Amniotic stem cell (primary cell): ENCODE results near the gene PRPH.
"Not testable (repeated sequence)": the region's sequence is repeated elsewhere in the genome, so short reads cannot be mapped to it uniquely, and the experiment has no call there.

Experiments
- DNase-seq: peaks from one replicate; lab custom pipeline; 2025; lab: John Stamatoyannopoulos, UW

The PRPH gene

DNA sequence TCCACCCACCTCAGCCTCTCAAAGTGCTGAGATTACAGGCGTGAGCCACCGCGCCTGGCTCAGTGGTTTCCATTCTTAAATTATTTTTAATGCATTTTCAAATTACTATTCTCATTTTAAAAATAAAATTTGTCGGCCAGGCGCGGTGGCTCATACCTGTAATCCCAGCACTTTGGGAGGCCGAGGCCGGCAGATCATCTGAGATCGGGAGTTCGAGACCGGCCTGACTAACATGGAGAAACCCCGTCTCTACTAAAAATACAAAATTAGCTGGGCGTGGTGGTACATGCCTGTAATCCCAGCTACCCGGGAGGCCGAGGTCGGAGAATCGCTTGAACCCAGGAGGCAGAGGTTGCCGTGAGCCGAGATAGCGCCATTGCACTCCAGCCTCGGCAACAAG, 38.8 kb downstream of the PRPH start:
- not testable (repeated sequence) for DNase-seq

DNA sequence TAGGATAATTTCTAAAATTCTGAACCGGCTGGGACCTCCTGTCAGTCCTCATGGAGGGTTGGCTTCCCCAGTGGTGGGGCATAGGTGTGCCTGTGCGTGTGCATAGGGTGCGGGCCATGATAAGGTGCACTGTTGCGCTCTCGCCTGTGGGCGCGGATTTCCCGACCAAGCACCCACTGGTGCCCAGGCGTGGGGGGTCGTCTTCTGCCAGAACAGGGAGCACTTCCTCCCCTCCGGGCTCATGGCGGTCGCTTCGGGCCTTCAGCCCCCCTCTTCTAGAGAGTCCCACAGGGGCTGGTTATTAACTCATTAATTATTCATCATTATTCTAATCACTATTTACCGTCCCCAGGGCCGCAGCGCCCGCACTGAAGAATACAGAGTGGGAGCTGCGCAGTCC, 39.3 kb downstream of the PRPH start:
- no peak for DNase-seq

DNA sequence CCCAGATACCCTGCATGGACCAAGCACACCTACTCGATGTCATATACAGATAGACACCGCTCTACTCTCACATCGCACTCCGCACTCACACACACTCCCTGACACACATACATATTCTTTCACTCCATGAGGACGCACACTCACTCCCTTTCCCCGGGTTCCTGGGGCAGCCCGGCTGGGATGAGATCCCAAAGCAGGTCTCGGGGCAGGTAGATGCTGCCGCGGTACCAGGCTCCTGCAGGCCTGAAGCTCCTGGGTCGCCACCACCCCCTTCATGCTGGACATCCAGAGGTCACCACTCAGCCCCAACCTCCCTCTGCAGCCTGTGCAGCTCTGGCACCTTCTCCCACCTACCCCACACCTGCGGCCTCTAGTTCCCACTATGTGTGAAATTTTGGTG, 39.7 kb downstream of the PRPH start:
- no peak for DNase-seq

DNA sequence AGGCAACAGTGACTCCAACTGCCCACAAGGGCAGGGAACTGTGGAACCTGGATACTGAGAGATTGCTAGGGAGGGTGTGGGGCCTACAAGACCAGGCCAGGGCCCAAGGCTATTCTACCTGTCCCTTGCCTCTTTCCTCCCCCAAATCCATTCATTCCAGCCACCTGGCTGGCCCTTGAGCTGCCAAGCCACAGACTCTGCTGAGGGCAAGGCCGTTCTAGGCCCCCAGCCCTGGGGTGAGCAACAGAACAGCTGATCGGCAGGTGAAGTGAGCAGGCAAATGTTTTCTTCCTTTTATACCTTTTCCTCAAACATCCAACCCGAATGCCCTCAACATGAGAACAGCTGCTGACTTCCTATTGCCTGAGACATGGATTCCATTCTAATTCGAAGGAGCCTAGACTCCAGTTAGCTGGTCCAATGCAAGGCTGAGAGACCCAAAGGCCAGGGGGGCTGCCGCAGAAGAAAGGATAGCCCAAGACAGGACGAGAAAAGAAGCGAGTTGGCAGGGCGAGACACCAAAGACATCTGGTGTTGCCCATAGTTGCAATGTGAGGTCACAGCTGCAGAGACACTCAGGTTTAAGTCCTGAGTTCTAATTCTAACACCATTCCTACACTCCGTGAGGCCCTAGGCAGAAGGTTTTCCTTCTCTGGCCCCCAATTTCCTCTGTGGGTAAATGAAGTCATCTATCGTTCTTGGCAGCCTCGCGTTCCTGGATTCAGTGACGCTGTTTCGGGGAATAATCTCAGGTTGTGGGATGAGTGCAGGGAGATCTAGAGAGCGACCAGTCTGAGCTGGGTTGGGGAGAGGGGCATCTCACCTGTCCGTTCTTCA, 40.4 kb downstream of the PRPH start:
- DNase-seq, result no peak

DNA sequence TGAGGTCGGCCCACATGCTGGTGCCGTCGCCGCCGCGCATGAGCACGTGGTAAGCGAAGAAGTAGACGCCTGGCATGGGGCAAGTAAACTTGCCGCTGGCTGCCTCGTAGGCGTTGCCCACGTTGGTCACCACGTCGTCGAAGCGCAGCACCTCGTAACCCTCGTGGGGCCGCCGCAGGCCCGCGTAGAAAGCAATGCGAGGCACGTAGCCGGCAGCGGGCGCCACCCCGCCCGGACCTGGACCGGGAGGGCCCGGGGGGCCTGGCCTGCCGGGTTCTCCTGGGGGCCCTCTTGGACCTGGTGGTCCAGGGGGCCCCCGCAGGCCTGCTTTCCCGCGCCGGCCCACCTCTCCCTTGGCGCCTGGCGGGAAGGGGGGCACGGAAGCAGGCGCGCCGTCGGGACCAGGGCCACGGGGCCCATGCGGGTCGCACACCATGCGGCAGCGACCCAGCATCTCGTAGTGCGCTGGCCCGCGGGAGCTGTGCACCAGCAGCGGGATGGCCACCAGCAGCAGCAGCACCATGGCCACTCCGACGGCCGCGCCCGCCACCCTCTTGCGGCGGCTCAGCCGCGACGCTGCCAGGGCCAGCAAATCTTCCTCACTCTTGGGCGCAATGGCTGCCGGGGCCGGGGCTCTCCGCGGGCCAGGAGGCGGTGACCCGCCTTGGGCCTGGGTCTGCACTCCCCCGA, 41.2 kb downstream of the PRPH start:
- no peak for DNase-seq

DNA sequence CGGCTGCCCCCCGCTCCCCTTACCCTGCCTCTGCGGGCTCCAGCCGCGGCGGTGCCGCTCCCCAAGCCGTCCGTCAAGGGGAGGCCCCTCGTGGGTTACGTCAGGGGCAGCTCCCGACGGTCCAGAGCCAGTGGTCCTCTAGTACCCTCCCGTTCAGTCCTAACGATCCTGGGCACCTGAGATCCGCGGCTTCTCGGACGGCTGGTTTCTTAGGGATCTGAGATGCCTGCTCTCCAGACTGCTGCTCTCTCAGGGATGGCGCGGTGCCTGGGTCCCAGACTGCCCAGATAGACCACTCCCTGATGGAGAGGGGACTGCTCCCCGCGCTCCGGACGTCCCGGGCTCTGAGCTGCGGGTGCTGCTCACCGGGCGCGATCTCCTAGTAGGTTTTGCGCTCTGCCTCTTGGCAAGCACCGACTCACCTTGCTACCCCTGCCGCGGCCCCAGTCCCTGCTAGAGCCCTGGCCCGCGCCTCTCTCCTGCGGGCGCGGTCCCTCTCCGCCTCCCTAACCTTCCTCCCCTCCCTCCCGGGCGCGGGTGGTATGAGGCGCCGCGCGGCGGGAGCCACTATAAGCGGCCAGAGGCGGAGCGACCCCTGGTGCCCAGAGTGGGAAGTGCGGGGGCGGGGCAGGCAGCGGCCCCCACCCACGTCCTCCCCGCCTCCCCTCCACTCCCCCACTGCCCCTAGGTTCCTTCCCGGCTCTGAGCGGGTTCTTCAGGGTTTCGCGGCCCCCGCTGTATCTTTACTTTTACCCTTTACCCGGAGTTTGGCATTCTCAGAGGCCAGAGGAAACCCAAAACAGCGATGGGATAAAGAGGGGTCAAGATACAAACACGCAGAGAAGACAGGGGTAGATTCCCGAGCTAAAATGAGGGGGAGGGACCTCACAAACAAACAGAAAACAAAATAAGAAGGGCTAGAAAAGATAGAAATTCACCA, 42.0 kb downstream of the PRPH start, which contains the start of gene C1QL4:
C1QL4 (minus strand) TSS at position 544 of the 940 bp plus-strand sequence. CDS start 711 bp downstream, outside the sequence.
- DNase-seq, result peak; percentile 28

DNA sequence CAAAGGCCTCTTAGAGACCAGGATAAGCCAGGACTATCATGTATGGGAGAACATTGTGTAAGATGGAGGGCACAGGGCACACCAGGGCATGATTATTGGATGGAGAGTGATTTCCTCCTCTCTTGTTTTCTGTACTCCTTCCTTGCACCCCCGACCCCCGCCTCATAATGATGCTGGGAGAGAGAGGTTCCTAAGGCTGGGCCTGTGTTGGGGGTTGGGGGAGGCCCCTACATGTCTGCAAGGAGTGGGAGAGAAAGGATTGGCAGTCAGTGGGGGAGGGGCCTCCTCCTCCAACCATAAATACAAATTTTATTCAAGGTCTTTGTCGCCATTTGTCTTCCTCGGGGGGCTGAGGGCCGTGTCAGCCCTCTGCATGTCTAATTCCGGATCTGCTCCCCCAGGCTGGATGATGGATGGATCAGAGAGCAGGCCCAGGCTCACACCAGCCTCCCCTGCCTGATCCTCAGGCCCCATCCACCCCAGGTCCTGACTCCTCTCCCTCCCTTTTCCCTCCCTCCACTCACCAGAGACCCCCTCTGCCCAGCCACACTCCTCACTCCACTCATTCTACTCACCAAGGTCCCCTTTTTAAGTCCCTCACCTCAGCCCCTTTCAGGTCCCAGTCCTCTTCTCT, 44.0 kb downstream of the PRPH start:
- DNase-seq, result no peak

DNA sequence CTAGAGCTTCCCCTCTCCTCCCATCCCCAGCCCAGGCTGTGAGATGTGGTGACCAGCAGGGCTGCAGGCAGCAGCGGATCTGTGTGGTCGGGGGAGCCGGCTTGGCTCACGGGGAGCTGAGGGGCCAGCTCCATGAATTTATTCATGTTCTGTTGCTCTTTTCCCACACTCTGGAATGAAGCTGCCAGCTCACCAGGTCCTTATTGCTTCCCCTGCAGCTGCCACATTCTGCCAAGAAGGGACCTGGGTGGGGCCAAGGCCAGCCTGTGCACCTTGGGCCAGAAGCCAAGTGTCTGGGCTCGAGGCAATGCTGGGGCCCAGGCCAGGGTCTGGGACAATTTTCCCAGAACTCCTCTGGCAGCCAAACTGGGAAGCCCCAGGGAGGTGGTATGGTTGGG, 44.5 kb downstream of the PRPH start:
- DNase-seq, result no peak

DNA sequence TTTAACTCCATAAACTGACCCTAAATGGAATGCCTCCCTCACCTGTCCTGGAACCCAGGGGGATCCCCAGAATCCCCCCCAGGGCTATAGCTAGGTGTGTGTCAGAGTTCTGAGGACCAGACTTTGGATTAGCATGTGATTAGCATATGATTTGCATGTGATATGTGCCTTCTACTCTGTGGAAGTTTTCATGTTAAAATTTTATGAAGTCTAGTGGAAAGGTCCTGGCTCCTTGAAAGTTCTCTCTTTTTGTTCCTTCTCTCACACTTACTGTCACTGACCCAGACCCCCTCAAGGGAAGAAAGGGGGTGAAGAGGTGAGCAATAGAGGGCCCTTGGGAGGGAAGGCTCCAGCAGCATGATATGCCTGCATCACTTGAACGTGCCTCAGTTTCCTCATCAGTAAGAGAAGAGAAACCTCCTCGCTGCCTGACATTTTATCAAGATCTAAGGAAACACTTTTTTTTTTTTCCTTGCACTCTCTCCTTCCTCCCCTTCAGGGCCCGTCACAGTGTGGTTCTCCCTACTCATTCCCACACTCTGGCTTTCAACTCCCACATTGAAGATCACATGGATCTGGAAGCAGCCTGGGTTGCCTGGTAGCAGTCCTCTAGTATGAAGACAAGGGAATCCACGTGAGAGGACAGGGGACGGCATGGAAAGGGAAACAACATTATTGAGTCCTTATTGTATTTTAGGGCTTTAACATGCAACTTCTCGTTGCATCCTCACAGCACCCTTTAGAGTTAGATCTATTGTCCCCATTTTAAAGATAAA, 45.3 kb downstream of the PRPH start:
- DNase-seq, result no peak

DNA sequence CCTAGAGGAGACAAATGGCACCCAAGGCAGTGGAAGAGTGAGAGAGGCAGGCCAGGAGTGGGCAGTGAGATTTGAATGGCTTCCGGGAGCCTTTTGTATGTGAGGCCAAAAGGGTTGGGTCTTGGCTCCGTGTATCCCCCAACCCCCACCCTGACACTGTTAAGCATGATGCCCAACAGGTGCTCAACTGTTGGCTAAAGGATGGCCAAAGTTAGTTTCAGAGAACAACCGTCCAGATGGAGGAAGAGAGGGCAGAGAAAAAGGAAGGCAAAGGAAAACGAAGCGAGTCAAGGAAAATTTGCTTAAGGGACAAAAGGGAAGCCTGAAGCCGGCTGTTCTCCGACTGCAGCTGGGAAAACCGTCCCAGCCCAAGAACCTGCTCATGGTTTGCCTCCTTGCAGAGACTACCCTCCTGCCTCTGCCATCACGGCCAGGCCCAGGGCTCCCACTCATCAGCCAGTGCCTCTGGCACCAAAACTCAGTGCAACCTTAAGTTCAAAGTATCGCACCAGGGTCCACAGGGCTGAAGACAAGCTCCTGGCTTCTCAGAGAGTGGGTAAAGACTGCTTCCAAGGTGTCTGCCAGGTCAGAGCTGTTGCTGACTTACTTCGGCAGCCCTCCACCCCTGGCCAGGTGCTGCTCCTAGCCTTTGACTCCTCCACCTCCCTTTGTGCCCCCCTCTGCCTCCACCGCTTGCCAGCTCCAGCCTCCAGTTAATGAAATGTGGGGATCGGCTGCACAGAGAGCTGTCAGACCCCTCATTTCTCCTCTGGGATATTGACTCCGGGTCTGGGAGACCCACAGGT, 46.2 kb downstream of the PRPH start:
- DNase-seq, result no peak

DNA sequence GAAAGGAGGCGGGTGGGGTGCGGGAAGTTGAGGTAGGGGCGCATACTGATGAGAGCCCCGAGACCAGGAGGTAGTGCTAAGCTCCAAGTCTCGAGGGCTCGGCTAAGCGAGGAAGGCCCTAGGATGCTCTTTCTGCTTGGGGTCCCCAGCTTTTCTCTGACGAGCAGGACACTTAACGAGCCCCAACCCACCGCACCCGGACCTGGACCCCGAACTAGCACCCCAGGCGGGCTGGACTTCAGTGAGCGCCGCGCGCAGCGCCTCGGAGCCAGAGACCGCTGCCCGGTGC, 46.8 kb downstream of the PRPH start:
- no peak for DNase-seq

DNA sequence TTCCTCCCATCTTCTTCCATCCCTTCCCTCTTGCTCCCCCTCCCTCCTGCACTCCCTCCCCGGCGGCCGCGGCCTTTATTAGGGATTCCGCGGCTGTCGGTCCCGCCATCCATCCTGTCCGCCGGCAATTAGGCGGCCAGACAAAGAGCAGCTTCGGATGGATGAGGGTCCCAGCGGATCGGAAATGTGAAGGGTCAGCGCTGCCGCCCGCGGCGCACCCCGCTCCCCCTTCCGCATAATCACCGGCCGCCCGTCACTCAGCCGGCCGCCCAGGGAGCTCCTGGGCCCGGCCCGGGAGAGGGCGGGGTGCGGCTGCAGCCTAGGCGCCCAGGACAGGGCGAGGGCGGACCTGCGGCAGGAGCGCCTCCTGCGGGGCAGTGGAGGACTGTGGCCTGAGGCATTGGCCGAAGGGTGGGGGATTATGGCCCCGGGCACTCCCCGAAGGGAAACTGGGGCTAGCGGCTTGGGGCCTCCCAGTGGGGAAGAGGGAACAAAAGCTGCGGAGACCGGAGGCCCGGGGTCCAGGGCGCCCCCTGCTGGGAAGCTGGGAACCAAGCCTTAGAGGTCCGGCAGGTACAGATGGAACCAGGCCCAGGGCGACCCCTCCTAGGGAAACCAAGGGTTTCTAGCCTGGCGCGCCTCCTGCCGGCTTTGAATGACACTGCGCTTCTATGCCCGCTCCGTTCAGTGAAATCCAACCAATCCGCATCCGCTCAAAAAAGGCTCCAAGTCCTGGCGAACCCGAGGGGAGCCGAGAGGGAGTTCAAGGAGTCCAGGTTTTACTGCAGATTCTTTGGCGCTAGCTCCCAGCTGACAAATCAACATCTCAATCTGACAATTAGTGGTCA, 47.3 kb downstream of the PRPH start:
- peak; percentile 53 for DNase-seq

DNA sequence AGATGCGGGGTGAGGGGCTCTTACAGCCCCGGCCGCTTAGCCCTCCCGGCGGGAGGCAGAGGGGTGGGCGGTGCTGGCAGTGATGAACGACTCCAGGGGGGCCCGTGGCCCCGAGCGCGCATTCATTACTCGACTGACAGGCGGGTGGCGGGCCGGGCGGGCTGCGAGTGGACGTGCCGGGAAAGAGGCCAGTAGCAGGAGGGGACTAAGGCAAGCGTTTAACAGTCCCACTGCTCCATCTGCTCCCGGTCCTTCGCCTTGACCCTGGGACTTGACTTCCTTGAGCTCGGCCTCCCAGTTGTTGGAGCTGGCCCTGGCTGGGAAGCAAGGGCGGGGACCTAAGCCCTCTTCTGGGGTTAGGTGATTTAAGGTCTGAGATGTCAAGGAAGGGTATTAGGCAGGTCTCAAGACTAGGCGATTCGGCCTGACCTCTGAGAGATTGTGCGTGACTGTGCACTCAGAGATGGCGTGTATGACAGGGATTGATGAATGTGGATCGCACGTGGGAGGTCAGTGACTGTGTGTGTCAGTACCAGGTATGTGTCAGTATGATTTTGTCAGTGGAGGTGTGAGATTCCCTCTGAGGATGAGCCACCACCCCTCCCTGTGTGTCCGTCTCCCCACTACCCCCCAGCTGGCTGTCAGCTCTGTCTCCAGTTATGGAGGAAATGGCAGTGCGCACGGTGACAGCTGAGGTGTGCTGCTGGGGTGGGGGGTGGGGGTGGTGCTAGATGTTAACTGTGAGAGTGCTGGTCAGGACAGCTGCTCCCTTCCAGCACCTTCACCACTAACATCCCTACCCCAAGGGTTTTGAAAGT, 48.2 kb downstream of the PRPH start:
- DNase-seq, result no peak

DNA sequence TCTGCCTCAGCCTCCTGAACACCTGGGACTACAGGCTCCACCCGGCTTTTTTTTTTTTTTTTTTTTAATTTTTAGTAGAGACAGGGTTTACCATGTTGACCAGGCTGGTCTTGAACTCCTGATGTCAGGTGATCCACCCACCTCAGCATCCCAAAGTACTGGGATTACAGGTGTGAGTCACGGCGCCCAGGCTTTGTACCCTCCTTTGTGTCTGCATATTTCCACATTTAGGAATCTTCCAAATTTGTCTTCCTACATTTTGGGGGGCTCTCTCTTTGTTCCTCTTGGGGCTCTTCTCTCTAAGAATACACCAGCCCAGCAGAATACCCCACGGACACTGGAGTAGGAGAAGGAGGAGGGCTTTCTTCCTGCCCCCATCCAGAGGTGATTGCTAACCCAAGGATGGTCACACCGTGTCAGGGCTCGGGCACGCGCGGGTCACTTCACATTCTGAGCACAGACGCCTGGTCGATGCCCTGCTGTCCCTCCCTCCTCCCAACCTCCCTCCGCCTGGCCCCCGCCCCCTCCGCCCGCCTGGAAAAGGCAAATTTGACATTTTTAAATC, 49.6 kb downstream of the PRPH start:
- DNase-seq, result no peak

DNA sequence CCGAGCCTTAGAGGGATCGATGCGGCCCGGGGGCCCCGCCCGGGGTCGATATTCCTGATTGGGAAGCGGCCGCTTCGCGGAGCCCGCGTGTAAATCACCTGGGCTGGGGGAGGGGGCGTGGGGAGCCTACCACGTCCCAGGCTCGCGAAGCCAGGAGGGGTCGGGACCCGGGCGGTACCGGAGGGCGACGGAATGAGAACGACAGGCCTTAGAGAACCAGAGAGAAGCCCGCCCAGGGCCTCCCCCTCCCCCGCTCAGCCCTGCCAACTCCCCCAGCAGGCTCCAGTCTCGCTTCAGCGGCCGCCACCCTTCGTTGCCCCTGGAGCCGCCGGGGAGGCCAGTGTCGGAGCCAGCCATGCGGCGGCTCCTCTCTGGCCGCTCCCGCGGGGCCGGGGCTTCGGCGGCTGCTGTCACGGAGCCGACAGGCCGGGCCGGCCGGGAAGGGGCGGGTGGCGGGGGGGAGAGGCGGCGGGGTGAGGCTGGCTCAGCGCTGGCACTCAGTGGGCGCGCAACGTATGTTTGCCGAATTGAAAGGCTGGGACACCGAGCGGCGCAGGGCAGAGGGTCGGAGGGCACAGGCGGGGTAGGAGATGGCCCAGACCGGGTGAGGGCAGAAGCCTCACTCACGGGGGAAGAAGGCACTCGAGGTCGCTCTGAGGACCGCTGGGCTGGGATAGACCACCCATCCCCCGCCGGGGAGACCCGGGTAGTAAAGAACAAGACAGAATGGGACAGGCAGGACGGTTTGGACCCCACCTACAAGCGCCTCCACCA, 50.3 kb downstream of the PRPH start:
- DNase-seq, result no peak

DNA sequence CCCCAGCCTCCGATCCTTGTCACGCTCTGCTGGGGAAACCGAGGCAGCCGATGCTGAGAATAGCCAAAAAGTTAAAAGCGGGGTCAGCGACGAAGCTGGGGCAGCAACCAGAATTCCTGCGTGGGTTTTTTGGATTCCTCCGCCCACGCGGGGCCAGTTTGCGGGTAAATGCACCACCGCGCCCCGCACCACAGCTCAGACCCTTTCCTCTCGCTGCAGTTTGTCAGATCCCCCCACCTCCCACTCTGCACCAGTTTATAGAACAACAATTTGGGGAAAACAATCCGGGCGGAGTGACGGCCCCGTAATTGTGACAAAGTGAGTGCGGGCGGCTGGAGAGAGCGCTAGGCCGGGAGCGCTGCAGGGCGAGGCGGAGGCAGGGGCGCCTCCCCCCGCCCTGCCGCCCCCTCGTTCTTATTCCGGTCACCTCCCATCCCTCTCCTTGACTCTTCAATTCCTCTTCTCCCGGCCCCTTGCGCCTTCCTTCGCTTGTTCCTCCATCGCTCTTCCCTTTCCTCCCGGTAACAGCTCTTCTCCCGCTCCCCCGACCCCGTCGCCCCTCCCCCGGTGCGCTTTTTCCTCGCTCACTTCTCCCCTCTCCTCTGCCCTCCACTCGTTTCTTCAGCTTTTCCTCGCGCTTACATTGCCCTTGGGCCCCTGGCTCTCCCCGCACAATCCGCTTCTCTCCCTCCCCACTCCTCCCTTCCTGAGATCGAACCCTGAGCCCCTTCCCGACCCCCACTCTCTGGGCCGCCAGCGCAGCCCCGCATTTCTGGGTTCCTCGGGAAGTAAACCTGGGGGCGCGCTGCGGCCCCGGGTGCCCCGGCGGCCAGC, 51.1 kb downstream of the PRPH start:
- DNase-seq, result no peak
